GM23338 (cell line): ENCODE results near the gene RUBCN. TPM values are rescaled to one million over a fixed set of nuclear protein-coding genes. Genes with fewer than 3 reads are reported as not detected.
"Not testable (repeated sequence)": the region's sequence is repeated elsewhere in the genome, so short reads cannot be mapped to it uniquely, and the experiment has no call there.

ENCODE experiments used
- ATAC-seq: fragments of 200-7000 bp; cut with Tn5 transposase; 3 replicates; pipeline ENCODE4 v1.9.1; 2020
- DNase-seq: peaks from one replicate; pipeline ENCODE4 v3.0.0-alpha.2; 2015; ENCODE audit warnings: low spot score
- H2AFZ ChIP-seq: fragments of 200-600 bp; sonication (generic); 2 replicates; pipeline ENCODE4 v1.8.0; 2016; ENCODE audit warnings: antibody characterized with exemption, mild to moderate bottlenecking, moderate library complexity
- H3F3A ChIP-seq: fragments of 200-600 bp; sonication (generic); replicated peaks from 2 replicates; pipeline ENCODE4 v1.8.0; 2017; ENCODE audit warnings: antibody characterized with exemption, mixed run types, low read depth
- H3K27ac ChIP-seq: fragments of 200-600 bp; sonication (generic); 2 replicates; pipeline ENCODE4 v1.6.1; 2016; ENCODE audit warnings: low read depth
- H3K27me3 ChIP-seq: fragments of 200-600 bp; sonication (generic); 2 replicates; pipeline ENCODE4 v1.8.0; 2016; ENCODE audit warnings: mild to moderate bottlenecking, mixed run types, moderate library complexity; ENCODE audit not compliant: insufficient read depth
- H3K36me3 ChIP-seq: fragments of 200-600 bp; sonication (generic); 2 replicates; pipeline ENCODE4 v1.8.0; 2016; ENCODE audit warnings: mild to moderate bottlenecking; ENCODE audit not compliant: insufficient read depth
- H3K4me1 ChIP-seq: fragments of 200-600 bp; sonication (generic); 2 replicates; pipeline ENCODE4 v1.8.0; 2016; ENCODE audit warnings: mild to moderate bottlenecking, moderate library complexity; ENCODE audit not compliant: insufficient read depth
- H3K4me2 ChIP-seq: fragments of 200-600 bp; sonication (generic); 2 replicates; pipeline ENCODE4 v1.7.1; 2017; ENCODE audit warnings: mixed run types
- H3K4me3 ChIP-seq: fragments of 200-600 bp; sonication (generic); 2 replicates; pipeline ENCODE4 v1.6.1; 2016; ENCODE audit warnings: mixed run types
- H3K79me2 ChIP-seq: fragments of 200-600 bp; sonication (generic); replicated peaks from 2 replicates; pipeline ENCODE4 v1.8.0; 2017; ENCODE audit warnings: mild to moderate bottlenecking; ENCODE audit not compliant: insufficient read depth
- H3K9me2 ChIP-seq: fragments of 200-600 bp; sonication (generic); 2 replicates; pipeline ENCODE4 v1.8.0; 2017; ENCODE audit not compliant: insufficient read depth
- H4K20me1 ChIP-seq: fragments of 200-600 bp; sonication (generic); replicated peaks from 2 replicates; pipeline ENCODE4 v1.8.0; 2017; ENCODE audit warnings: mild to moderate bottlenecking; ENCODE audit not compliant: insufficient read depth
- H3K27ac Mint-ChIP-seq: 2 replicates; pipeline ENCODE4 v1.8.0; 2020; ENCODE audit warnings: inconsistent platforms, mild to moderate bottlenecking, moderate library complexity, mixed read lengths
- H3K27me3 Mint-ChIP-seq: 3 replicates; pipeline ENCODE4 v1.8.0; 2022; ENCODE audit warnings: low read depth, mild to moderate bottlenecking, moderate library complexity, mixed read lengths, inconsistent platforms; ENCODE audit not compliant: insufficient read depth, poor library complexity
- H3K36me3 Mint-ChIP-seq: 3 replicates; pipeline ENCODE4 v1.8.0; 2021; ENCODE audit warnings: low read depth, mild to moderate bottlenecking, inconsistent platforms, moderate library complexity, mixed read lengths
- H3K4me1 Mint-ChIP-seq: 3 replicates; pipeline ENCODE4 v1.8.0; 2020; ENCODE audit warnings: mild to moderate bottlenecking, inconsistent platforms, mixed read lengths
- H3K4me3 Mint-ChIP-seq: 3 replicates; pipeline ENCODE4 v1.8.0; 2021; ENCODE audit warnings: moderate library complexity, mild to moderate bottlenecking, inconsistent platforms, mixed read lengths
- H3K9me3 Mint-ChIP-seq: 3 replicates; pipeline ENCODE4 v1.8.0; 2020; ENCODE audit warnings: moderate library complexity, mild to moderate bottlenecking, inconsistent platforms, mixed read lengths
- CTCF ChIP-seq, 2 experiments: fragments of 200-600 bp in 1 of 2; sonication (generic) in 1 of 2; conservative IDR thresholded peaks; 2 replicates each; pipeline versions ENCODE4 v1.5.1 to v1.6.1; 2016 to 2017; ENCODE audit warnings: antibody characterized with exemption in 2 of 2, low read depth in 2 of 2, mild to moderate bottlenecking in 2 of 2, moderate library complexity in 1 of 2
- EZH2 ChIP-seq: fragments of 200-600 bp; sonication (generic); IDR thresholded peaks from one replicate; pipeline ENCODE4 v1.8.0; 2017; ENCODE audit warnings: antibody characterized with exemption, mild to moderate bottlenecking, low read depth; ENCODE audit not compliant: unreplicated experiment
- NANOG ChIP-seq: IDR thresholded peaks from 2 replicates; pipeline ENCODE4 v1.6.1; 2016; ENCODE audit warnings: antibody characterized with exemption, borderline replicate concordance
- ZNF462 ChIP-seq: fragments of 250-450 bp; sonication (Bioruptor Pico); IDR thresholded peaks from 2 replicates; pipeline ENCODE4 v1.5.0; 2020; ENCODE audit warnings: mild to moderate bottlenecking, moderate library complexity
- polyA plus RNA-seq: library from polyadenylated mRNA; unstranded; fragments of >200 nt; fragmentation: Nextera tagmentation; extraction: Ambion mirVana; gene quantifications from 2 replicates; pipeline ENCODE4 v1.2.1, GENCODE V29; 2016
- total RNA-seq: library from RNA; depleted of rRNA; stranded (reverse); fragments of >200 nt; shearing (Covaris generic); gene quantifications from 2 replicates; pipeline ENCODE4 v1.2.3, GENCODE V29; 2014
- TF ChIP-seq, protein P1 (sequence below): IDR thresholded peaks from one replicate; pipeline ENCODE4 v1.6.1; 2018; ENCODE audit warnings: antibody characterized with exemption; ENCODE audit not compliant: unreplicated experiment

The RUBCN gene
- total and polyA plus RNA-seq, 2 experiments from 2014 or later, result 13.1 to 33.2 TPM

DNA sequence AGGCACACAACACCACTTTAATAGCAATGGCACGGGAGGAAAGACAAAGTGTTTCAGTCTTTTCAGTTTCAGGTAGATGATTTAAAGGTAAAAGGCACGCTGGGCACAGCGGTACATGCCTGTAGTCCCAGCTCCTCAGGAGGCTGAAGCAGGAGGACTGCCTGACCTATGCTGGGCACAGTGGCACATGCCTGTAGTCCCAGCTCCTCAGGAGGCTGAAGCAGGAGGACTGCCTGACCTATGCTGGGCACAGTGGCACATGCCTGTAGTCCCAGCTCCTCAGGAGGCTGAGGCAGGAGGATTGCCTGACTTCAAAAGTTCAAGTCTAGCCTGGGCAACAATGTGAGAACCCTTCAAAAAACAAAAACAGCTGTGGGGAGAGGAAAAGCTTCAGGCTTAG lies 8.8 kb downstream of the RUBCN start:
- not testable (repeated sequence) for H4K20me1 ChIP-seq, H3K27me3 Mint-ChIP-seq, H3K4me3 ChIP-seq, H3K27me3 ChIP-seq, DNase-seq, H3K4me3 Mint-ChIP-seq, H3K9me3 Mint-ChIP-seq, H3F3A ChIP-seq, H3K4me1 ChIP-seq, H3K36me3 ChIP-seq, H3K27ac Mint-ChIP-seq, H2AFZ ChIP-seq, H3K9me2 ChIP-seq, H3K27ac ChIP-seq, ATAC-seq, H3K4me2 ChIP-seq, H3K36me3 Mint-ChIP-seq
- peaks cover 11% of the 10 kb centered on the region for H3K4me1 Mint-ChIP-seq
- H3K79me2 ChIP-seq, result peaks cover 22% of the 10 kb centered on the region

GRCh38 chr3:197722734-197723133 lies 14.0 kb downstream of the RUBCN start:
- peaks cover 5% of the 10 kb centered on the region for H3K27me3 Mint-ChIP-seq
- H3K4me2 ChIP-seq, result no peak overlapping the region
- no peaks in the 10 kb centered on the region for H3K9me2 ChIP-seq
- H3K27me3 ChIP-seq, result no peaks in the 10 kb centered on the region
- H2AFZ ChIP-seq, result no peak overlapping the region
- no peak overlapping the region for H3K27ac ChIP-seq
- H3K4me1 Mint-ChIP-seq, result peaks cover 9% of the 10 kb centered on the region
- no peaks in the 10 kb centered on the region for H3F3A ChIP-seq
- H3K36me3 ChIP-seq, result peaks cover 10% of the 10 kb centered on the region; the same call in 1 of the 2 replicates
- H3K36me3 Mint-ChIP-seq, result peaks cover 14% of the 10 kb centered on the region
- no peak overlapping the region for H3K4me3 ChIP-seq
- no peak for TF ChIP-seq ZNF462
- TF ChIP-seq CTCF (conservative IDR thresholded peaks at IDR 0.05; ENCODE audit: low read depth in 2 of 2), result no peak
- no peak for TF ChIP-seq NANOG
- TF ChIP-seq, protein P1, sequence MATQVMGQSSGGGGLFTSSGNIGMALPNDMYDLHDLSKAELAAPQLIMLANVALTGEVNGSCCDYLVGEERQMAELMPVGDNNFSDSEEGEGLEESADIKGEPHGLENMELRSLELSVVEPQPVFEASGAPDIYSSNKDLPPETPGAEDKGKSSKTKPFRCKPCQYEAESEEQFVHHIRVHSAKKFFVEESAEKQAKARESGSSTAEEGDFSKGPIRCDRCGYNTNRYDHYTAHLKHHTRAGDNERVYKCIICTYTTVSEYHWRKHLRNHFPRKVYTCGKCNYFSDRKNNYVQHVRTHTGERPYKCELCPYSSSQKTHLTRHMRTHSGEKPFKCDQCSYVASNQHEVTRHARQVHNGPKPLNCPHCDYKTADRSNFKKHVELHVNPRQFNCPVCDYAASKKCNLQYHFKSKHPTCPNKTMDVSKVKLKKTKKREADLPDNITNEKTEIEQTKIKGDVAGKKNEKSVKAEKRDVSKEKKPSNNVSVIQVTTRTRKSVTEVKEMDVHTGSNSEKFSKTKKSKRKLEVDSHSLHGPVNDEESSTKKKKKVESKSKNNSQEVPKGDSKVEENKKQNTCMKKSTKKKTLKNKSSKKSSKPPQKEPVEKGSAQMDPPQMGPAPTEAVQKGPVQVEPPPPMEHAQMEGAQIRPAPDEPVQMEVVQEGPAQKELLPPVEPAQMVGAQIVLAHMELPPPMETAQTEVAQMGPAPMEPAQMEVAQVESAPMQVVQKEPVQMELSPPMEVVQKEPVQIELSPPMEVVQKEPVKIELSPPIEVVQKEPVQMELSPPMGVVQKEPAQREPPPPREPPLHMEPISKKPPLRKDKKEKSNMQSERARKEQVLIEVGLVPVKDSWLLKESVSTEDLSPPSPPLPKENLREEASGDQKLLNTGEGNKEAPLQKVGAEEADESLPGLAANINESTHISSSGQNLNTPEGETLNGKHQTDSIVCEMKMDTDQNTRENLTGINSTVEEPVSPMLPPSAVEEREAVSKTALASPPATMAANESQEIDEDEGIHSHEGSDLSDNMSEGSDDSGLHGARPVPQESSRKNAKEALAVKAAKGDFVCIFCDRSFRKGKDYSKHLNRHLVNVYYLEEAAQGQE, result no peak
- no peak for TF ChIP-seq EZH2
- DNase-seq (no peak), ATAC-seq (no peak)
- H3K27ac Mint-ChIP-seq, result no peak overlapping the region
- H3K9me3 Mint-ChIP-seq, result peaks cover 16% of the 10 kb centered on the region; the same call in 2 of the 3 replicates
- no peaks in the 10 kb centered on the region; the same call in none of the 2 replicates for H4K20me1 ChIP-seq
- H3K79me2 ChIP-seq, result peaks cover 26% of the 10 kb centered on the region
- H3K4me3 Mint-ChIP-seq, result no peak overlapping the region
- 0 out of 2 replicates have a peak, but pooled peaks cover 6% of the 10 kb centered on the region for H3K4me1 ChIP-seq
